GM19351 (cell line): ENCODE results near the gene KIF25.

ENCODE experiments used
- ATAC-seq: cut with Tn5 transposase; IDR thresholded peaks from one replicate; pipeline ENCODE4 v1.9.1; 2021; ENCODE audit warnings: mild to moderate bottlenecking, moderate library complexity; ENCODE audit not compliant: unreplicated experiment

Gene KIF25

GRCh38 chr6:168035098-168035660, 37.7 kb downstream of the KIF25 start:
- no peak for ATAC-seq

- ATAC-seq = no peak
Observed at GRCh38 chr6:168035661-168036545, 38.4 kb downstream of the KIF25 start.

GRCh38 chr6:168037242-168037641, 39.8 kb downstream of the KIF25 start:
- ATAC-seq = no peak

GRCh38 chr6:168037856-168038255, 40.4 kb downstream of the KIF25 start:
- no peak for ATAC-seq

- no peak for ATAC-seq
Observed at GRCh38 chr6:168038576-168039140, 41.2 kb downstream of the KIF25 start.

GRCh38 chr6:168039301-168039700, 41.8 kb downstream of the KIF25 start:
- ATAC-seq = no peak

GRCh38 chr6:168039849-168040248, 42.4 kb downstream of the KIF25 start:
- no peak for ATAC-seq

- ATAC-seq = no peak
Observed at GRCh38 chr6:168040856-168041496, 43.5 kb downstream of the KIF25 start.

- ATAC-seq = no peak
Observed at GRCh38 chr6:168041928-168042327, 44.5 kb downstream of the KIF25 start.

- no peak for ATAC-seq
Observed at GRCh38 chr6:168042426-168043192, 45.1 kb downstream of the KIF25 start.

- ATAC-seq = no peak
Observed at GRCh38 chr6:168043193-168043847, 45.8 kb downstream of the KIF25 start.

- no peak for ATAC-seq
Observed at GRCh38 chr6:168043848-168044415, 46.5 kb downstream of the KIF25 start.

GRCh38 chr6:168044521-168045130, 47.2 kb downstream of the KIF25 start:
- ATAC-seq = no peak

GRCh38 chr6:168045141-168045691, 47.7 kb downstream of the KIF25 start:
- ATAC-seq = no peak

- no peak for ATAC-seq
Observed at GRCh38 chr6:168045706-168046620, 48.5 kb downstream of the KIF25 start.

GRCh38 chr6:168046696-168047095, 49.2 kb downstream of the KIF25 start:
- no peak for ATAC-seq

- no peak for ATAC-seq
Observed at GRCh38 chr6:168047841-168048723, 50.6 kb downstream of the KIF25 start.
